NCI-H345 (cell line): ENCODE measurements around the gene CLDN3.
A peak's percentile ranks its signal among the peaks of the same experiment; 100 is the strongest.

Source experiments
- DNase-seq: peaks from one replicate; lab custom pipeline; 2025; lab: John Stamatoyannopoulos, UW

The CLDN3 gene

DNA sequence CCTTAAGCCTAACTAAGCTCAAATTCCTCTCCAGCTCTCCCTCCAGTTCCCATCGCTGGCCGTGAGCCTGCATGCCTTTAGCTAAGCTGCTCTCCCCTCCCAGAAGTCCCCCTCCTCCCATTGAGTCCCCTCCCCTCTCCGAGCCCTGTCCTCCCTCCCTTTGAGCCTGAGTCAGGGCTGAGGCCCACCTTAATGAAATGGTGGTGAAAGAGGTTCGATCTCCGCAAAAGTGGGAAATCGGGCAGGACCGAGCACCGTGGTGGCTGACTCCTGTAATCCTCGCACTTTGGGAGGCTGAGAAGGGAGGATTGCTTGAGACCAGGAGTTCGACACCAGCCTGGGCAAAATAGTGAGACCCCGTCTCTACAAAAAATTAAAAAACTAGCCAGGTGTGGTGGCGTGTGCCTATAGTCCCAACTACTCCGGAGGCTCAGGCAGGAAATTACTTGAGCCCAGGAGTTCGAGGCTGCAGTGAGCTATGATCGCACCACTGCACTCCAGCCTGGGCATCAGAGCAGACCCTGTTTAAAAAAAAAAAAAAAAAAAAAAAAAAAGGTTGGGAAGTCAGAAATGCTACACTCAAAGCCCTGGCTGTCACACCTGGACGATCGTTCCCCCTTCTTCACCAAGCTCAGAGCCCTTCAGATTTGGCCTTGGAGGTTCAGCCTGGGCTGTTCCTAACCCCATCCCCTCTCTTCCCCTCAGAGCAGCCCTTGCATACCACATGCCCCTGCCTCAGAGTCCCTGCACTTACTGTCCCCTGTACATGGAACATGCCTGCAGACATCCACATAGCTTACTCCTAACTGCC lies 995 bp upstream of the CLDN3 start:
- DNase-seq, result no peak

DNA sequence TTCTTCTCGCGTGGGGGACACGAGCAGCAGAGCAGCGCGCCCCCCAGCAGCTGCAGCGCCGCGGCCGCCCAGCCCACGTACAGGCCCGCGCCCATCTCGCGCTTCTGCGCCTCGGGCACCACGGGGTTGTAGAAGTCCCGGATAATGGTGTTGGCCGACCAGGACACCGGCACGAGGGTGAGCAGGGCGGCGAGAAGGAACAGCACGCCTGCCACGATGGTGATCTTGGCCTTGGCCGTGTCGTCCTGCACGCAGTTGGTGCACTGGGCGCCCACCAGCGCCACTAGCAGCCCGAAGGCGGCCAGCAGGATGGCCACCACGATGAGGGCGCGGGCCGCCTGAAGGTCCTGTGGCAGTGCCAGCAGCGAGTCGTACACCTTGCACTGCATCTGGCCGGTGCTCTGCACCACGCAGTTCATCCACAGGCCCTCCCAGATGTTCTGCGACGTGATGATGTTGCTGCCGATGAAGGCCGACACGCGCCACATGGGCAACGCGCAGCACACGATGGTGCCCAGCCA lies 529 bp downstream of the CLDN3 start:
- no peak for DNase-seq

DNA sequence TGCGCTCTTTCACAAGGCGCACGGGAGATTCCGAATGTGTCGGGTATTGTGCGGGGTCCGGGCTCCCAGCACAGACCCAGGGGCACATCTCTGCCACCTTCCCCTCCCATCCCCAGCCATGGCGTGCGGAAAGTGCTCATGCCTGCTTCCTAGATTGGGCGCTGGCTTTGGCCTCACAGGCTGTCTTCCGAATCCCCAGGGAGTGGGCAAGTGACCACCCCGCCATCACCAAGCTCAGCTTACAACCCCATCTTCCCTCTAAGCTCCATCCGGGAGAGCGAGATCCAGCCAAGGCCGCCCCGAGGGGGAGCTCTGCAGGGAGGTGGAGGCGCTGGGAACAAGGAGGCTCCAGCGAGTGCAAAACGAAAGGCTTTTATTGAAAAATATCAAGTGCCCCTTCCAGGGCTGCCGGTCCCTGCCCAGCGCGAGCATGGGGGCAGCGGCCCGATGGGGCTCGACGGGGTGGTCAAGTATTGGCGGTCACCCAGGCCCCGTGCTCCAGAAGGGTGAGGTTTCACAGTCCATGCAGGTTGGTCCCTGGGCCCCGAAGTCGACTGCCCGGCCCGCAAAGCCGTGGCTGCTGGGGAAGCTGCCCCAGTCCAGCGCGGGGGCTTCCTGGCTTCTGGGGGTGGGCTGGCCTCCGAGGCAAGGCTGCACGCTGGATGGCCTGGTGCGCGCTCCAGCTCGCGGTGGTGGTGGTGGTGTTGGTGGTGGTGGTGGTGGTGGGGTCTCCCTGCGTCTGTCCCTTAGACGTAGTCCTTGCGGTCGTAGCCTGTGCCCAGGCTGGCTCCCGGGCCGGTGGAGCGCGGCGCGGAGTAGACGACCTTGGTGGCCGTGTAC lies 1.2 kb downstream of the CLDN3 start:
- DNase-seq, result no peak

DNA sequence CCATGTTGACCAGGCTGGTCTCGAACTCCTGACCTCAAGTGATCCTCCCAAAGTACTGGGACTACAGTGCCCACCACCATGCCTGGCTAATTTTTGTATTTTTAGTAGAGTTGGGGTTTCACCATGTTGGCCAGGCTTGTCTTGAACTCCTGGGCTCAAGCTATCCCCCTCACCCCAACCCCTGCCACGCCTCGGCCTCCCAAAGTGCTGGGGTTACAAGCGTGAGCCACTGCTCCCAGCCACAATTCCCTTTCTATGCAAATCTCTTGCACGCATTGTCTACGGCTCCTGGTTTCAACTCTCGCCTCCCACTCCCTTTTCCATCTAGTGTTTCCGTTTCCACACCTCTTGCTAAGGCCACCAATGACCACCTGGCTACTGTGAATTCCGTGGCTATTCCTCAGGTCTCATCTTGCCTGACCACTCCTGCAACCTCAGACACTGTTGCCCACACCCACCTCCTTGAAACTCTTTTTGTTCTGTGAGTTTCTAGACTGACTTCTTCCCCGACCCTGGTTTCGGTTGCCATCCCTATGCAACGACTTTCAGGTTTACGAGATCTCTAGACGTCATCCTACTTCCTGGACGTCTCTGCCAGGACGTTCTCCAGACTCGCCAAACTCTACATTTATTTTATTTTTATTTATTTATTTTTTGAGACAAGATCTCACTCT lies 3.4 kb downstream of the CLDN3 start:
- DNase-seq, result no peak

DNA sequence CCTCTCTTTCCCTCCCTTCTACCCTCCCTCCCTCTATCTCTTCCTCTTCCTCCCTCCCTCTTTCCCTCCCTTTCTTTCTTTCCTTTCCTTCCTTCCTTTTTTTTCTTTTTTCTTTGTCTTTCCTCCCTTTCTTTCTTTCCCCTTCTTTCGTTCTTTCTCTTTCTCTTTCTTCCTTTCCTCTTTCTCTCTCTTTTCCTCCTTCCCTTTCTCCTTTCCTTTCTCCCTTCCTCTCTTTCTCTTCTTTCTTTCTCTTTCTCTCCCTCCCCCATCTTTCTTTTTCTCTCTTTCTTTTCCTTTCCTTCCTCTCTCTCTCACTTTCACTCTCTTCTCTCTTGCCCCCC lies 7.4 kb downstream of the CLDN3 start:
- DNase-seq, result no peak

DNA sequence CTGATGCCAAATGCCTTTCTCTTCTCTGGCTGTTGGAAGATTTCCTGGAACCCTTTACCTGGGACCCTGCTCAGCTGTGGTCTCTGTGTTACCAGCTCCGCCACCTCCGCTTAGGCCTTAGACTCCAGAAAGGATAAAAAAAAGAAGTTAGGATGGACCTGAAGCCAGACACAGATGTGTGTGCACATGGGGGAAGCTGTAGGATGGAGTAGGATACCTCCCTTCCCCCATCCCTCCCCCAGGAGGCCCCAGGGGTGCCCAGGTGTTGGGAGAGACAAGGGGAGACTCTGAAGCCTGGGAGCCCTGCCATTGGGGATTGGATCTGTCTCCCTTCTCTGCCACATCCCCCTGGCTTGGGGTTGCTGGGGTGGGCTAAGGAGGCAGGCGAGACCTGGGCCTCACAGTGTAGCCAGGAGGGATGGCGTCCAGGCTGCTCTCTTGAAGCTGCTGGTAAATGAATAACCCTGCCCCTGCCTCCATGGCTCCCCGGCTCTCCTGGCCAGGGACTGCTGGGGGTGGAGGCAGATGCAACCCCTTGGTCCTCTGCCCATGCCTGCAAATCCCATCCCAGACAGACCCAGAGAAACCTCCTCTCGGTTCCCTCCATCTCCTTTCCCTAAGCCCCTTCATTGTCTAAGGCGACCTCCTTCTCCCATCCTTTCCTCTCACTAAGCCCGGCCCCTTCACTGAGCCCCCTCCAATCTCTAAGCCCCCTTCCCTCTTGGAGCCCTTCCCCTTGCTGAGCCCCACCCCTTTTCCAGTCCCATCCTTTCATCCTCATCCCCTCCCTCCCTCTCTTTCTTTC lies 8.0 kb downstream of the CLDN3 start:
- no peak for DNase-seq

DNA sequence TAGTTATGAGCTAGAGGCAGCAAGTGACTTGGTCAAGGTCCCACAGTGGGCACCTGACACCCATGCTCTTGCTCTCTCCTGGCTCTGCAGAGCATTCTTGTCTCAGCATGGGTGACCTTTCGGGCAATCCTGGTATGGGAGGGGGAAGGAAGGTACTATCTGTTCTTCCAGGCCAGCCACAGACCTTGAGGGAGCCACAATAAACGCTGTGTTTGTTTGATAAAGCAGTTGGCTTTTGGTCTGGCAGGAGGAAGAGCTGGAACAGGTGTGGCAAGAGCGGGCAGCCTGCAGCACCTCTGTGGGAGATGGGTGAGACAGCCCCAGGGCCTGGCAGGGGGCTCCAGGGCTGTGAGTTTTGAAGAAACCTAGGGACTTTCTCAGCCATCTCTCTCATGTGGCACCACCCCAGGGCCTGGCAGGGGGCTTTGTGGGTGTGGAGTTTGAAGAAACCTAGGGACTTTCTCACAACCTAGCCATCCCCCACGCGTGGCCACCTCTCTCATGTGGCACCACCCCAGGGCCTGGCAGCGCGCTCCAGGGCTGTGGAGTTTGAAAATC lies 11.4 kb downstream of the CLDN3 start:
- no peak for DNase-seq

DNA sequence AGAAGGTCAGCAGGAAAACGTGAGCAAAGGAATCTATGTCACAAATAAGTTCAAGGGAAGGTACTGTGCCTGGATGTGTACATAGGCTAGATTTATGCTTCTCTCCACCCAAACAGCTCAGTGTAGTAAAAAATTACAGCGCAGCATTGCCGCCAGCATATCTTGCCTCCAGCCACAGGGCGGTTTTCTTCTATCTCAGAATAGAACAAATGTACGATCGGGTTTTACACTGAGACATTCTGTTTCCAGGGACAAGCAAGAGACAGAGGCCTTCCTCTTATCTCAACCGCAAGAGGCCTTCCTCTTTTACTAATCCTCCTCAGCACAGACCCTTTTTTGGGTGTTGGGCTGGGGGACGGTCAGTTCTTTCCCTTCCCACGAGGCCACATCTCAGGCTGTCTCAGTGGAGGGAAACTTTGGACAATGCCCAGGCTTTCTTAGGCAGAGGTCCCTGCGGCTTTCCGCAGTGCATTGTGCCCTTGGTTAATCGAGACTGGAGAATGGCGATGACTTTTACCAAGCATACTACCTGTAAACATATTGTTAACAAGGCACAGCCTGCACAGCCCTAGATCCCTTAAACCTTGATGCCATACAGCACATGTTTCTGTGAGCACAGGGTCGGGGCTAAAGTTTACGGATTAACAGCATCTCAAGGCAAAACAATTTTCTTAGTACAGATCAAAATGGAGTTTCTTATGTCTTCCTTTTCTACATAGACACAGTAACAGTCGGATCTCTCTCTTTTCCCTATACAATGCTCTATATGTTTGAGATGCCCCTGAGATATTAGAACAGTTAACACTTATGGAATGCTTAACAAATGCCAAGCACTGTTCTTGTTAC lies 19.9 kb downstream of the CLDN3 start:
- no peak for DNase-seq

DNA sequence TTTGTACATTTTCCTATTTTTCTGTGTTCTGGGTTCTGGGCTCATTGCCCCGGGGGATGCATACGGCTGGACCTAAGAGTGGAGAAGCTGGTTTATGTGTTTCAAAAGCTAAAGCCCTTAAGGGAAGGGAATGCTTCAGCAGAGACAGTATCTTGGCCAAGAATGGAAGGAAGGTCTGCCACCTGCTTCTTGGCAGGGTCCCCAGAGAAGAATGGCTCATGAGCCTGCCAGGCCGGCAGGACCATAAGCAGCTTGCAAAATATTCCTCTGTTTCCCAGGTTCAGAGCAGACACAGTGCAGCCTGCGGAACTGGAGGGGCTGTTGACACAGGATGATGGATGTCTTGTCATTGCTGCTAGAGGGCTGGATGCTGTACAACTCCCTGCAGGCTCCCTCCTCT lies 23.7 kb downstream of the CLDN3 start:
- DNase-seq, result no peak

DNA sequence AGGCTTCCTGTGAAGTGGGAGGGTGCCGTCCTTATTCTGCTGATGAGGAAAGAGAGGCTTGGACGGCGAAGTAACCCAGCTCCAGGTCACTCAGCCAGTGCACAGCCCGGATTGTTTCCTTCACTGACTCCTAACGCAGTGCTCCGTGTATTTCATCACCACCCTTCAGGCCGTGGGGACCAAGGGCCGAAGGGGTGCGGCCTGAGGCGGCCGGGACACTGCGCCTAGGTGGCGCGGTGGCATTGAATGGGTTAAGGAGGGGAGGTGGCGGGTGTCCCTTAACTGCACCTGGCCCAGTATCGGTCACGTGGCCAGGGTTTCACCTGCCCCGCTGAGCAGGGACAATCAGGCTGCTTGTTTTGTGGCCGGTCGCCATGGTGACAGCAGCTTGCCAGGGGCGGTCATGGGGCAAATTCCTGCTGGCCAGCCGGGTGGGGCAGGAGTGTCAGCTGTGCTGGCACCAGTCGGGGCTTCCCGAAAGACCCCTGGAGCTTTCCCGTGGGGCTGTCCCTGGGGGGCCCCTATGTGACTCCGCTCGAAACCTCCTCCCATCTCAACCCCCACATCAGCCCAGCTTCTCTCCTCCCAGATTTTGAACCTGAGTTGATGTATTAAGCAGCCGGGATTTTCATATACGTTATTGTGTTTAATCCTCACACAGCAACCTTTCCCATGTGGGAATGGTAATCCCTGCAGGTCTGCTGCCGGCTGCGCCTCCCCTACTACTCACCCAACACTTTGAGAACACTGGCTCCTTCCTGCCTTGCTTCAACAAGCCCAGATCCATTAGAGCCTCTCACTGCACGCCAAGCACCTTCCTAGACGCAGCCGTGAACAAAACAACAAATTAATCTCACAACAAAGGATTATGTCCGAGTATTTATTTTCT lies 27.1 kb downstream of the CLDN3 start:
- DNase-seq, result peak; percentile 97

DNA sequence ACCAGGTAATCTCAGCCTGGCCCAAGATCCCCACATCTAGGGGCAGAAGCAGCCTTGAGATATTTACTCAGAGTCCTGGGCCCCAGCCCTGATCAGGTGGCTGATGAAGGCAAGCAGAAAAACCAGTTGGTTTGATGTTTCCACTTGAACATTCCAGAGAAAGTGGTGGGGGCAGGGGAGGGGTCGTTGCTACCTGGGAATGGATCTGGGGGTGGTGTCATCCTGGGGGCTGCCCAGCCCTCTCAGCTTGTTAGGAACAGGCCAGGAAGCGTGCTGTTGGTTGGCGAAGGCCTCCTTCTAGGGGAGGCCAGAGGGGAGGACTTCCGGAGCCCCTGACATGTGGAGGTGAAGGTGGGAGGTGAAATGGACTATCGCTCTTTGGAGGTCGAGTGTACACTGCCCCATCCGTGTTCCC lies 27.7 kb downstream of the CLDN3 start:
- DNase-seq, result peak; percentile 45

DNA sequence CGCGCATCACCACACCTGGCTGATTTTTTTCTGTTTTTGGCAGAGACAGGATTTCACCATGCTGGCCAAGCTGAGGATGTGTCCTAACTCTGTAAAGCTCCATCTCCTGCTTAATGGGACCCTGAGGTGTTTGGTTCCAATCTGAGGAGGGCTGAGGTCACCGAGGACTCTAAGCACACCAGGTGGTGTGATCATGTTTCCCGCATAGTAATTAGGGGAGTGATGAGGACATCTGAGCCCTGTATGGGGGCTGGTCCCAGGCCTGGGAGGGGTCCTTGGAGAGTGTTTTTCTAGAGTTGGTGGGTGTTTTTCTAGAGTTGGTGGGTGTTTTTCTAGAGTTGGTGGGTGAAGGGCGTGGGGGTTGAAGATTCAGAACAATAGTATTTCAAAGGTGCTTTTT lies 28.5 kb downstream of the CLDN3 start:
- peak; percentile 77 for DNase-seq

DNA sequence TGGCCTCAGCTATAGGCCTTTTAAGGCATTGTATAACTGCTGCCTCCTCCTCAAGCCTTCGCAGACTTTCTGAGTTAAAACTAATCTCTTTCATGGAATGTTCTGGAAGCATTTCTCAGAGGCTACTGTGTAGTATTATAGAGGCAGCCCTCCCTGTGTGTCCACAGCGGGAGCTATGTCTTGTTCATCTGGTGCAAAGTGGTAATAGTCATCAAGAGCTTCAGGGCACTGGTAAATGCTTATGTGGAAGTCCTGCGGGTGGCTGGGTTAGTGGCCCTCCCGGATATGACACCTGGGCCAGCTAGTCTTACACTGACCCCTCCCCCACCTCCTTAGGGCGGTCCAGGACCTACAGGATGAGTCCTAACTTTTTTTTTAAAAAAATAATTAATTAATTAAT lies 29.3 kb downstream of the CLDN3 start:
- no peak for DNase-seq

DNA sequence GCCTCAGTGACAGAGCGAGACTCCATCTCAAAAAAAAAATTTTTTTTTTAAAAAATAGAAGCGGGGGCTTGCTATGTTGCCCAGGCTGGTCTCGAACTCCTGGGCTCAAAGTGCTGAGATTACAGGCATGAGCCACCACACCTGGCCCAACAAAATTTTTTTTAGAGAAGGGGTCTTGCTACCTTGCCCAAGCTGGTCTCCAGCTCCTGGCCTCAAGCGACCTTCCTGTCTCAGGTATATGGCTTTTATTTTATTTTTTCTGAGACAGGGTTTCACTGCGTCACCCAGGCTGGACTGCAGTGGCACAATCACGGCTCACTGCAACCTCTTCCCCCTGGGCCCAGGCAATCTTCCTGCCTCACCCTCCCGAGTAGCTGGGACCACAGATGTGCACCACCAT lies 29.9 kb downstream of the CLDN3 start:
- DNase-seq, result no peak

DNA sequence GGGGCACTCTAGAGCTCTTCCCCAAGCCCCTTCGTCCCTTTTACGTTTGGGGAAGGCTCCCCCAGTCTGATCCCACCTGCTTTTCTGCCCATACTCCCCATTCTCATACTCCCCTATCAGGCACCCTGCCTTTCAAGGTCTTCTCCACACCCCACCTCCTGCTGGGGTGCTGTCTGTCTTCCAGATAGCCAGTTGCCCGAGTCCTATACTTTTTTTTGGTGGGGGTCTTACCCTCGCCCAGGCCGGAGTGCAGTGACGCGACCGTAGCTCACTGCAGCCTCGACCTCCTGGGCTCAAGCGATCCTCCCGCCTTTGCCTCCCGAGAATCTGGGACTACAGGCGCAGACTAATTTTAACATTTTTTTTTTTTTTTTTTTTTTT lies 30.7 kb downstream of the CLDN3 start:
- DNase-seq, result no peak

DNA sequence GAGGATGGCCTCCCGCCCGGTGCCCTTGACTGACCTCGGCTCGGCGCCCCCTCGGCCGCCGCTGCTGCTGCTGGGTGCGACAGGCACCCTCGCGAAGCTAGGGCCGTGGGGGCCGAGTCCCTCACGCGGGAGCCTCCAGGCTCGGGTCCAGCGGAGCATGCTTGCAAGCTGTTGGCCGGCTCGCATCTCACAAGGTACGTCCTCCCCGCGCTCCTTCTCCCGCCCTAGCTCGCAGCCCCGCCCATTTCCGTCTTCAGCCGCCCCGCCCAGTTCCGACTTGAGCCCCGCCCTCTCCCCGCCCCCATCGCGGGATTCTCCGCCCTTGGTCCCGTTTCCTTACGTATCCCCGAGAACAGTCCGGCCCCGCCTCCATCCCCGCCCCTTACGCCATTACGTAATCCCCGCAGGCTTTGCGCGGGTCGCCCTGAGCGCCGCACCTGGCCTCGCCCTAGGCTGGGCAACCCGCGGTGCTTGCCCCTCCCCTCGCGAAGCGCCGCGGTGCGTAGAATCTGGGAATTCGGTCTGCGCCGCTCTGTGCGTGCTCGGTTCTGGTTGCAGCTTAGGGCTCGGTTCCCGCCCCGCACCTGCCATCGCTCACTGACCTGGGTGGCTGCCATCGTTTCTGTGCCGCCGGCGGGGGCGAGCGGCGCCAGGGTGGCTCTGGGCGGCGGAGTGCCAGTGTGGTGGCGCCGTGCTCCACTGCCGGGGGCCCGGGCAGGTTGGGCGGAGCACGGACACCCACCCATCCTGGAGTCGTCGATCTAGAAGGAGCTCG lies 31.3 kb downstream of the CLDN3 start, which contains the start of gene ABHD11:
Gene ABHD11 (minus strand): TSS at position 191 of the 775 bp plus-strand sequence. CDS start 32 bp downstream, at position 159.
- DNase-seq, result peak; percentile 99

DNA sequence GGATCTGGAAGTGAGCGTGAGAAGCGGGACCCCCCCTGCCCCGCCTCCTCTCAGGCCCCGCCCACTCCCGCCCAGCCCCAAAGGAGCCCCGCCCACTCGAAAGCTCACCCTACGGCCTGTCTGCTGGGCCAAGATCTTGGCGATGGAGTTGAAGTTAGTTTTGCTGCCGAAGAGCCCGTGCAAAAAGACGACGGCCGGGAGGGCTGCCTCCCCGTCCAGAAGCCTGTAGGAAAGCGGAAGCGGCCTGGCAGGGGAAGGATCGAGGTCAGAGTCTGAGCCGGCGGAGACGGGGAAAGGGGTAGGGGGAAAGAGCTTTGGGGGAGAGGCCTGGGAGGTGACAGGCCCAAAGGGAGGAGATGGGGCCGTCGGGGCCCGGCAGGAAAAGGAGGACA lies 31.9 kb downstream of the CLDN3 start:
- peak; percentile 61 for DNase-seq

DNA sequence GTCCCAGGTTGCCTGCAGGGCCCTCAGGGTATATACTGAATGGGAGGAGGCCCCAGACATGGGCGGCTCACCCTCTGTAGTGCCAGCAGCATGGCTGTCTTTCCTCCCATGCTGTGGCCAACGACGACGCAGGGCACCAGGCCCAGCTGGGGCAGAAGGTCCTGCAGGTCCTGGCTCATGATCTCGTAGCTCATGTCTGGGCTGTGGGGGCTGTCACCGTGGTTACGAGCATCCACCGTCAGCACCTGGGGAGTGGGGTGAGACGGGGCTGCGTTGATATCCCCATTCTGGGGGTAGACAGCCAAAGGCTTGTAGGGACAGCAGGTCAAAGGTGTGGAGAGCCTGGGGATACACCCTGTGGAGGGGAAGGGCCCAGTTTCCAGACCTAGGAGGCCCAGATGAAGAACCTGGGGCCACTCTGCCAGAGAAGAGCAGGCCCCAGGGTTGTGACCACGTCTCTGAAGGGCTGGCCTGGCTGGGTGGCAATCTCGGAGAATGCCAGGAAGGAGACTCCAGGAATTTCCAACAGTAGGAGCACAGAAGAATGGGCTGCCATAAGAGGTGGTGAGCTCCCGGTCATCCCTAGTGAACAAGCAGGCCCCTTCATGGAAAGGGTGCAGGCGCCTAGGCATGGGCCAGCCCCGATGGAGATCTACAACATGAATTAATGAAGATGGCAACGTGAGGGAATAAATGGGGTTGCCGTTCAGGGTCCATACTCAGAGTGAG lies 32.4 kb downstream of the CLDN3 start:
- no peak for DNase-seq
